Fibroblast of lung (primary cell): ENCODE measurements around the gene GH1. TPM values are rescaled to one million over a fixed set of nuclear protein-coding genes. Genes with fewer than 3 reads are reported as not detected.
"Not testable (repeated sequence)": the region's sequence is repeated elsewhere in the genome, so short reads cannot be mapped to it uniquely, and the experiment has no call there.

Source experiments
- DNase-seq, 2 donors: peaks; one replicate each; pipeline versions ENCODE4 v3.0.0 to v3.0.0-alpha.2; 2010; ENCODE audit warnings: low read depth in 2 of 2
- H2AFZ ChIP-seq: 2 replicates; pipeline ENCODE4 v1.5.1; 2012; ENCODE audit warnings: low read length, control low read depth, inconsistent platforms
- H3K27ac ChIP-seq: 2 replicates; pipeline ENCODE4 v1.5.1; 2011; ENCODE audit warnings: low read length, control low read depth; ENCODE audit not compliant: insufficient read depth
- H3K27me3 ChIP-seq: 2 replicates; pipeline ENCODE4 v1.5.1; 2011; ENCODE audit warnings: mild to moderate bottlenecking, low read length; ENCODE audit not compliant: control insufficient read depth, insufficient read depth
- H3K36me3 ChIP-seq: 2 replicates; pipeline ENCODE4 v1.5.1; 2011; ENCODE audit warnings: low read length; ENCODE audit not compliant: control insufficient read depth, insufficient read depth
- H3K4me1 ChIP-seq: 2 replicates; pipeline ENCODE4 v1.5.1; 2011; ENCODE audit warnings: low read length; ENCODE audit not compliant: control insufficient read depth, insufficient read depth; ENCODE audit errors: extremely low read depth
- H3K4me2 ChIP-seq: 2 replicates; pipeline ENCODE4 v1.5.1; 2011; ENCODE audit warnings: low read length, control low read depth; ENCODE audit not compliant: insufficient read depth; ENCODE audit errors: extremely low read depth
- H3K4me3 ChIP-seq, 4 experiments: fragments of 200-600 bp in 1 of 4; sonication (generic) in 1 of 4; replicated peaks in 1 of 4; 2 replicates each; pipeline ENCODE4 v1.5.1; 2011 to 2016; ENCODE audit warnings: low read length in 4 of 4, low read depth in 3 of 4, mild to moderate bottlenecking in 3 of 4, control low read depth in 2 of 4, inconsistent platforms in 1 of 4, mixed read lengths in 1 of 4; ENCODE audit not compliant: insufficient read depth in 1 of 4; ENCODE audit errors: control extremely low read depth in 1 of 4
- H3K79me2 ChIP-seq: 2 replicates; pipeline ENCODE4 v1.5.1; 2012; ENCODE audit warnings: mild to moderate bottlenecking, low read length, inconsistent platforms; ENCODE audit not compliant: control insufficient read depth, insufficient read depth
- H3K9ac ChIP-seq: 2 replicates; pipeline ENCODE4 v1.5.1; 2011; ENCODE audit warnings: mild to moderate bottlenecking, low read length, control low read depth; ENCODE audit not compliant: insufficient read depth
- H3K9me3 ChIP-seq: 2 replicates; pipeline ENCODE4 v1.5.1; 2012; ENCODE audit warnings: low read depth, low read length; ENCODE audit not compliant: control insufficient read depth, insufficient read depth
- H4K20me1 ChIP-seq: 2 replicates; pipeline ENCODE4 v1.5.1; 2011; ENCODE audit warnings: low read length; ENCODE audit not compliant: control insufficient read depth, insufficient read depth; ENCODE audit errors: extremely low read depth
- CTCF ChIP-seq, 2 donors: IDR thresholded peaks in 1 of 2; conservative IDR thresholded peaks in 1 of 2; 1 replicate in 1 of 2; 2 replicates in 1 of 2; pipeline ENCODE4 v1.5.1; 2011 to 2012; ENCODE audit warnings: low read length in 2 of 2, control low read depth in 1 of 2, inconsistent platforms in 1 of 2, low read depth in 1 of 2, mild to moderate bottlenecking in 1 of 2
- EZH2 ChIP-seq: IDR thresholded peaks from 2 replicates; pipeline ENCODE4 v1.5.1; 2012; ENCODE audit warnings: low read length, control low read depth, mild to moderate bottlenecking; ENCODE audit errors: missing control alignments
- polyA plus RNA-seq, 2 donors: library from polyadenylated mRNA; depleted of rRNA in 1 of 2; stranded (reverse) in 1 of 2; unstranded in 1 of 2; fragments of >200 nt; gene quantifications; 2 replicates each; pipeline ENCODE4 v1.2.1, GENCODE V29; 2011 to 2012; ENCODE audit warnings: missing spikeins in 1 of 2
- total RNA-seq: library from RNA; depleted of rRNA; stranded (reverse); fragments of >200 nt; gene quantifications from 2 replicates; pipeline ENCODE4 v1.2.1, GENCODE V29; 2014

The GH1 gene
- total and polyA plus RNA-seq, 2 donors (not counting 1 experiment from before 2014, with no cell fraction given) = not detected

DNA sequence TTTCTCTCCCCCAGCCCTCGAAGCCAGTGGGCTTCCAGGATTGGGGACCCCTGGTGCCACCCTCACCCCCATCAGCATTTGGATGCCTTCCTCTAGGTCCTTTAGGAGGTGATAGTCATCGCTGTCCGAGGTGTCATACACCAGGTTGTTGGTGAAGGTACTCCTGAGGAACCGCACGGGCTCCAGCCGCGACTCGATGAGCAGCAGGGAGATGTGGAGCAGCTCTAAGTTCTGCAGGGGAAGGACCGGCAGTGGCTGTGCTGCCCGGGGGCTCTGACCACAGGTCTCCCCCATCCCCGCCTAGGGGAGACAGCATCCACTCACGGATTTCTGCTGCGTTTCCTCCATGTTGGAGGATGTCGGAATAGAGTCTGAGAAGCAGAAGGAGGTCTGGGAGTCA, 8.5 kb downstream of the GH1 start:
- no peak overlapping the region for H3K4me2 ChIP-seq
- H3K4me1 ChIP-seq = no peaks in the 10 kb centered on the region
- no peak overlapping the region for H3K27ac ChIP-seq
- DNase-seq = no peak
- no peak overlapping the region for H2AFZ ChIP-seq
- H3K36me3 ChIP-seq = no peaks in the 10 kb centered on the region
- peaks cover 3% of the 10 kb centered on the region for H3K27me3 ChIP-seq
- H3K9me3 ChIP-seq = no peaks in the 10 kb centered on the region
- H3K79me2 ChIP-seq = no peaks in the 10 kb centered on the region
- H3K9ac ChIP-seq = no peak overlapping the region
- TF ChIP-seq EZH2 (no peak), CTCF (conservative IDR thresholded peaks at IDR 0.05 in 1 of 2, IDR thresholded peaks at IDR 0.05 in 1 of 2; ENCODE audit: low read depth in 1 of 2, low read length in 2 of 2) (no peak)
- no peak overlapping the region for H3K4me3 ChIP-seq
- no peaks in the 10 kb centered on the region for H4K20me1 ChIP-seq

DNA sequence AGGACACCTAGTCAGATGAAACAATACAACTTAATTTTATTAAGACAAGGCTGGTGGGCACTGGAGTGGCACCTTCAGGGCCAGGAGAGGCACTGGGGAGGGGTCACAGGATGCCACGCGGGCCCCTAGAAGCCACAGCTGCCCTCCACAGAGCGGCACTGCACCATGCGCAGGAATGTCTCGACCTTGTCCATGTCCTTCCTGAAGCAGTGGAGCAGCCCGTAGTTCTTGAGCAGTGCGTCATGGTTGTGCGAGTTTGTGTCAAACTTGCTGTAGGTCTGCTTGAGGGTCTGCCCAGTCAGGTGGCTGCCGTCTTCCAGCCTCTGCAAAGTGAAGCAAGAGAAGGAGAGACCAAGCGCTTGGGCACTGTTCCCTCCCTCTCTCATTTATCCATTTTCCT, 9.1 kb downstream of the GH1 start:
- not testable (repeated sequence) for H2AFZ ChIP-seq, H3K9me3 ChIP-seq, DNase-seq

GRCh38 chr17:63907161-63907778, 11.4 kb downstream of the GH1 start:
- not testable (repeated sequence) for H2AFZ ChIP-seq, H3K27ac ChIP-seq, H3K4me3 ChIP-seq, H3K4me1 ChIP-seq, H3K9ac ChIP-seq, H3K9me3 ChIP-seq, H4K20me1 ChIP-seq, H3K79me2 ChIP-seq, H3K27me3 ChIP-seq, H3K4me2 ChIP-seq, H3K36me3 ChIP-seq
- DNase-seq = peak in 1 of 2 donors; percentile 22
- peak in 1 of 2 donors; percentile 25 for TF ChIP-seq CTCF (conservative IDR thresholded peaks at IDR 0.05 in 1 of 2, IDR thresholded peaks at IDR 0.05 in 1 of 2; ENCODE audit: low read depth in 1 of 2, low read length in 2 of 2)

More for the DNA sequence above, 9.1 kb downstream of the GH1 start:
- H3K79me2 ChIP-seq, H3K27ac ChIP-seq, H3K4me1 ChIP-seq, H3K4me3 ChIP-seq, H3K9ac ChIP-seq, H3K36me3 ChIP-seq, H3K4me2 ChIP-seq, H4K20me1 ChIP-seq, H3K27me3 ChIP-seq: not testable (repeated sequence)

DNA sequence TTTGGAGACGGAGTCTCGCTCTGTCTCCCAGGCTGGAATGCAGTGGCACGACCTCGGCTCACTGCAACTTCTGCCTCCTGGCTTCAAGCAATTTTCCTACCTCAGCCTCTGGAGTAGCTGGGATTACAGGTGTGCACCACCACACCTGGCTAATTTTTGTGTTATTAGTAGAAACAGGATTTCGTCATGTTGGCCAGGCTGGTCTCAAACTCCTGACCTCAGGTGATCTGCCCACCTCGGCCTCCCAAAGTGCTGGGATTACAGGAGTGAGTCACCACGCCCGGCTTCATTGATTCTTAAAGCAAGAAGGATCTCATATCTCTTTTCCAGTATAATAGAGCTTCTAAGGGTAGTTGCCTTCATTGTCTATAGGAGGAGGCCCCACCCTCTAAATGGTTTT, 13.8 kb downstream of the GH1 start:
- not testable (repeated sequence) for H3K4me3 ChIP-seq, H3K27me3 ChIP-seq, H3K4me1 ChIP-seq, H3K79me2 ChIP-seq, H2AFZ ChIP-seq, H3K27ac ChIP-seq, H3K9ac ChIP-seq, H3K36me3 ChIP-seq, DNase-seq, H4K20me1 ChIP-seq, H3K9me3 ChIP-seq, H3K4me2 ChIP-seq
